K562 (cell line): Measurements from ENCODE around the gene METTL25B. TPM values are rescaled to one million over a fixed set of nuclear protein-coding genes. Genes with fewer than 3 reads are reported as not detected.

Source experiments
- ATF7 ChIP-seq: fragments of 450-650 bp; IDR thresholded peaks from 2 replicates; pipeline ENCODE4 v1.7.1; 2014; ENCODE audit warnings: mild to moderate bottlenecking, moderate library complexity
- CSDE1 ChIP-seq, 2 experiments: fragments of 450-650 bp; IDR thresholded peaks; 2 replicates each; pipeline ENCODE4 v1.6.1; 2016; ENCODE audit warnings: mild to moderate bottlenecking in 1 of 2
- HOXB6 ChIP-seq: fragments of 250-450 bp; sonication (Bioruptor Pico); IDR thresholded peaks from 2 replicates; pipeline ENCODE4 v1.5.1; 2022; ENCODE audit warnings: mild to moderate bottlenecking, borderline replicate concordance
- POLR3A ChIP-seq: IDR thresholded peaks from 2 replicates; pipeline ENCODE4 v1.6.1; 2011; ENCODE audit warnings: borderline replicate concordance, mild to moderate bottlenecking, moderate library complexity; ENCODE audit not compliant: insufficient read length, insufficient read depth; ENCODE audit errors: extremely low read depth
- PPARD ChIP-seq: fragments of 250-450 bp; sonication (Bioruptor Pico); IDR thresholded peaks from 2 replicates; pipeline ENCODE4 v1.8.0; 2022; ENCODE audit warnings: inconsistent platforms, mild to moderate bottlenecking, moderate library complexity
- TBL1XR1 ChIP-seq, 2 experiments: IDR thresholded peaks; 2 replicates each; pipeline ENCODE4 v1.6.1; 2012; ENCODE audit warnings: improper control_type of control experiment in 2 of 2, low read length in 2 of 2, mild to moderate bottlenecking in 1 of 2
- ZBTB26 ChIP-seq: fragments of 450-650 bp; formaldehyde crosslinking; IDR thresholded peaks from 2 replicates; pipeline ENCODE4 v1.4.0; 2022; ENCODE audit warnings: missing genetic modification characterization
- ZNF121 ChIP-seq: sonication (generic); formaldehyde crosslinking; conservative IDR thresholded peaks from 2 replicates; pipeline ENCODE4 v1.8.0; 2022; ENCODE audit warnings: missing genetic modification reagents
- ZNF354B ChIP-seq: fragments of 250-450 bp; sonication (Bioruptor Pico); IDR thresholded peaks from 2 replicates; pipeline ENCODE4 v1.4.0; 2020
- ZNF830 ChIP-seq: fragments of 250-450 bp; sonication (Bioruptor Pico); IDR thresholded peaks from 2 replicates; pipeline ENCODE4 v1.5.0; 2021; ENCODE audit warnings: mild to moderate bottlenecking
- polyA plus RNA-seq, 8 experiments: library from polyadenylated mRNA; depleted of rRNA in 4 of 8; stranded (reverse) in 5 of 8; unstranded in 3 of 8; fragments of >200 nt; fragmentation: Nextera tagmentation in 2 of 8; fragmentation: Illumina TruSeq in 1 of 8; extraction: Ambion mirVana in 2 of 8; extraction: Trizol in 1 of 8; gene quantifications; 2 replicates each; pipeline versions ENCODE4 v1.2.1 to v1.2.3, GENCODE V29; 2011 to 2014; ENCODE audit warnings: inconsistent platforms in 1 of 8, missing spikeins in 1 of 8
- total RNA-seq, 7 experiments: library from RNA; depleted of rRNA in 6 of 7; stranded (reverse); fragments of >200 nt in 6 of 7; fragmentation: Illumina TruSeq in 2 of 7; extraction: Trizol in 2 of 7; gene quantifications; 2 replicates each; pipeline versions ENCODE4 v1.2.1 to v1.2.3, GENCODE V29; 2011 to 2021; ENCODE audit warnings: low replicate concordance in 1 of 7

Gene METTL25B
- total and polyA plus RNA-seq, 9 of the 15 experiments (the other 6 are each of a cell fraction or from before 2014, with no cell fraction given) = 7.7 to 48.3 (median 33.1) TPM

DNA sequence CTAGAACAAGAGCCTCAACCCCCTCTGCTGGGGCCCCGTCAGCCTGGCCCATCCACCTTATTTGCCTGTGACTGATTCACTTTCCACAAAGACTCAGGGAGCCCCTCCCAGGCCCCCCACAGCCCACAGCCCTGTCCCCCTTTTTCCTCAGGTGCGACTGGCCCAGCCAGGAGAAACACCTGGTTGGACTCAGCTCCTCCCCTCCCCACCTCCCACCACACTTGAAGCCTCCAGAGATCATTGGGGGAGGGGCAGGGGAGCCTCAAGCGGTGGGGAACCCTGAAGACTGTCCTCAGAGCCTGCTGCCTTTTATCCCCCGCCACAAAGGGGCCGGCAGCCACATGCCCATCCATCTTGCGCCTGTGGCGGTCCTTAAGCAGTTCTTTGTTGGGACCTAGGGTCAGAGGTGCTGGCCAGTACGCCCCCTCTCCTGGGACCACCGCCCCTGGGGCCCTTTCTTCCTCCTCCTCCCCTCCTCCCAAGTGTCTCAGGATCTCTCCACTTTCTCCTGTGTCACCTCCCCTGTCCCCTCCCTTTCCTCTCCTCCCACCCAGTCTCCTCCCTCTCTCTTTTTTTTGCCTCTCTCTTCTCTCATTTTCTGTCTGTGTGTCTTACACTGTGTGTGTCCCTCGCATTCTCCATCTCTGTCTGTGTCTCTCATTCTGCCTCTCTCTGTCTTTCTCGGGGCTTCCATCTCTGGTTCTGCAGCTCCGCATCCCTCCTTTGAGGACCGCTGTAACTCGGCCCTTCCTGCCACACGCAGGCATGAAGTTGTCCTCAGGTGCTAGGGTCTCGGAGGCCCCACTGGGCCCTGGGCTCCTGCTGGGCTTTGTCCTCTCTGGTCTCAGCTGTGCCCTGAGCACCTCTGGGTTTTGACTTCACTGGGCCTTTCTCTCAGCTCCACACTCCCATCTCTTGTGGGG lies 35.1 kb upstream of the METTL25B start (continued):
- TF ChIP-seq ATF7 (peak; percentile 27; the same call in 1 of the 2 replicates), TBL1XR1 (IDR thresholded peaks at IDR 0.05; ENCODE audit: low read length in 2 of 2) (no peak), CSDE1 (IDR thresholded peaks at IDR 0.05) (no peak), ZBTB26 (CRISPR knock-in tag) (no peak), ZNF121 (CRISPR knock-in tag) (no peak), PPARD (CRISPR knock-in tag) (no peak), HOXB6 (CRISPR knock-in tag) (no peak), ZNF830 (CRISPR knock-in tag) (no peak), POLR3A (no peak), ZNF354B (CRISPR knock-in tag) (no peak)
